CD14-positive monocyte (primary cell): ENCODE measurements around the gene DEF6. TPM values are rescaled to one million over a fixed set of nuclear protein-coding genes. Genes with fewer than 3 reads are reported as not detected.

Source experiments
- DNase-seq, 3 donors: peaks; one replicate each; pipeline ENCODE4 v3.0.0-alpha.2; 2011 to 2022
- H2AFZ ChIP-seq: 2 replicates; pipeline ENCODE4 v1.6.0; 2012; ENCODE audit warnings: mild to moderate bottlenecking, low read depth, low read length, inconsistent platforms; ENCODE audit not compliant: insufficient read depth, poor library complexity, severe bottlenecking
- H3K27ac ChIP-seq, 2 donors: 1 replicate in 1 of 2; 2 replicates in 1 of 2; pipeline ENCODE4 v1.5.1; 2012 to 2013; ENCODE audit warnings: low read length in 2 of 2, control low read depth in 1 of 2, inconsistent platforms in 1 of 2, low read depth in 1 of 2, mild to moderate bottlenecking in 1 of 2
- H3K27me3 ChIP-seq, 2 donors: one replicate each; pipeline versions ENCODE4 v1.6.0 to v1.6.1; 2011 to 2013; ENCODE audit warnings: low read length in 2 of 2; ENCODE audit not compliant: control insufficient read depth in 2 of 2, insufficient read depth in 2 of 2
- H3K36me3 ChIP-seq, 2 donors: replicated peaks in 1 of 2; 1 replicate in 1 of 2; 2 replicates in 1 of 2; pipeline versions ENCODE4 v1.5.1 to v1.6.1; 2012 to 2013; ENCODE audit warnings: low read length in 2 of 2, control low read depth in 1 of 2, inconsistent platforms in 1 of 2, mild to moderate bottlenecking in 1 of 2; ENCODE audit not compliant: insufficient read depth in 2 of 2, control insufficient read depth in 1 of 2
- H3K4me1 ChIP-seq, 2 donors: 1 replicate in 1 of 2; 2 replicates in 1 of 2; pipeline versions ENCODE4 v1.5.1 to v1.6.1; 2012 to 2013; ENCODE audit warnings: low read length in 2 of 2, control low read depth in 1 of 2, inconsistent platforms in 1 of 2, mild to moderate bottlenecking in 1 of 2, moderate library complexity in 1 of 2; ENCODE audit not compliant: insufficient read depth in 2 of 2, control insufficient read depth in 1 of 2
- H3K4me2 ChIP-seq: replicated peaks from 2 replicates; pipeline ENCODE3; 2012; ENCODE audit warnings: low read length, moderate library complexity, mild to moderate bottlenecking; ENCODE audit not compliant: poor library complexity, severe bottlenecking; ENCODE audit errors: extremely low read depth
- H3K4me3 ChIP-seq, 3 experiments: fragments of 200-600 bp in 1 of 3; sonication (generic) in 1 of 3; replicated peaks in 1 of 3; 1 replicate in 2 of 3; 2 replicates in 1 of 3; pipeline ENCODE4 v1.5.1; 2011 to 2013; ENCODE audit warnings: low read length in 3 of 3, mild to moderate bottlenecking in 3 of 3, control low read depth in 2 of 3, low read depth in 2 of 3, inconsistent platforms in 1 of 3, moderate library complexity in 1 of 3
- H3K79me2 ChIP-seq: 2 replicates; pipeline ENCODE4 v1.6.0; 2012; ENCODE audit warnings: mild to moderate bottlenecking, control low read depth, inconsistent platforms, low read length, moderate library complexity; ENCODE audit not compliant: insufficient read depth
- H3K9ac ChIP-seq: 2 replicates; pipeline ENCODE4 v1.6.0; 2017; ENCODE audit warnings: low read length, mild to moderate bottlenecking; ENCODE audit not compliant: insufficient read depth, poor library complexity, severe bottlenecking
- H3K9me3 ChIP-seq, 2 donors: replicated peaks in 1 of 2; 1 replicate in 1 of 2; 2 replicates in 1 of 2; pipeline versions ENCODE4 v1.5.1 to v1.6.1; 2012 to 2013; ENCODE audit warnings: low read length in 2 of 2, control low read depth in 1 of 2; ENCODE audit not compliant: control insufficient read depth in 1 of 2, insufficient read depth in 1 of 2
- H4K20me1 ChIP-seq: 2 replicates; pipeline ENCODE4 v1.6.0; 2012; ENCODE audit warnings: mild to moderate bottlenecking, low read length, control low read depth, moderate library complexity; ENCODE audit not compliant: insufficient read depth
- H3K27ac Mint-ChIP-seq, 7 donors: one replicate each; pipeline ENCODE4 v1.8.0; 2020; ENCODE audit warnings: mild to moderate bottlenecking in 7 of 7, mixed read lengths in 7 of 7, moderate library complexity in 6 of 7, inconsistent platforms in 2 of 7
- H3K27me3 Mint-ChIP-seq, 3 donors: one replicate each; pipeline ENCODE4 v1.8.0; 2021 to 2022; ENCODE audit warnings: low read depth in 3 of 3, mild to moderate bottlenecking in 3 of 3, mixed read lengths in 3 of 3, moderate library complexity in 3 of 3, inconsistent platforms in 1 of 3
- H3K36me3 Mint-ChIP-seq, 2 donors: one replicate each; pipeline ENCODE4 v1.8.0; 2020; ENCODE audit warnings: mixed read lengths in 2 of 2, inconsistent platforms in 1 of 2, mild to moderate bottlenecking in 1 of 2
- H3K4me1 Mint-ChIP-seq: one replicate; pipeline ENCODE4 v1.8.0; 2020; ENCODE audit warnings: mild to moderate bottlenecking, mixed read lengths
- H3K4me3 Mint-ChIP-seq, 2 donors: one replicate each; pipeline ENCODE4 v1.8.0; 2020; ENCODE audit warnings: mild to moderate bottlenecking in 2 of 2, mixed read lengths in 2 of 2, moderate library complexity in 1 of 2
- H3K9me3 Mint-ChIP-seq, 7 donors: one replicate each; pipeline ENCODE4 v1.8.0; 2020 to 2022; ENCODE audit warnings: mixed read lengths in 7 of 7, mild to moderate bottlenecking in 6 of 7, moderate library complexity in 6 of 7, inconsistent platforms in 2 of 7
- WGBS: methylation state at CpG from one replicate; pipeline ENCODE4 v1.1.5; 2013; ENCODE audit warnings: missing lambda C conversion rate; ENCODE audit not compliant: insufficient coverage; 5-methylcytosine and 5-hydroxymethylcytosine counted together
- intact Hi-C, 2 donors: fragments of 100-400 bp; cut with micrococcal nuclease; formaldehyde crosslinking; loops; one replicate each; pipeline versions ENCODE4 v1.15.0 to v1.15.1; 2023
- polyA plus RNA-seq, 3 donors: library from polyadenylated mRNA; depleted of rRNA in 1 of 3; unstranded in 2 of 3; stranded (reverse) in 1 of 3; fragments of 300-500 nt in 2 of 3; fragments of >200 nt in 1 of 3; fragmentation: Illumina TruSeq in 2 of 3; gene quantifications; 1 replicate in 2 of 3; 2 replicates in 1 of 3; pipeline ENCODE4 v1.2.3, GENCODE V29; 2012 to 2021
- TF ChIP-seq, protein P1 (sequence below): fragments of 200-600 bp; IDR thresholded peaks from one replicate; pipeline ENCODE4 v1.8.0; 2022; ENCODE audit warnings: antibody characterized with exemption, mild to moderate bottlenecking

DEF6 gene
- polyA plus RNA-seq, 3 donors = 41.2 to 110 (median 59.3) TPM

DNA sequence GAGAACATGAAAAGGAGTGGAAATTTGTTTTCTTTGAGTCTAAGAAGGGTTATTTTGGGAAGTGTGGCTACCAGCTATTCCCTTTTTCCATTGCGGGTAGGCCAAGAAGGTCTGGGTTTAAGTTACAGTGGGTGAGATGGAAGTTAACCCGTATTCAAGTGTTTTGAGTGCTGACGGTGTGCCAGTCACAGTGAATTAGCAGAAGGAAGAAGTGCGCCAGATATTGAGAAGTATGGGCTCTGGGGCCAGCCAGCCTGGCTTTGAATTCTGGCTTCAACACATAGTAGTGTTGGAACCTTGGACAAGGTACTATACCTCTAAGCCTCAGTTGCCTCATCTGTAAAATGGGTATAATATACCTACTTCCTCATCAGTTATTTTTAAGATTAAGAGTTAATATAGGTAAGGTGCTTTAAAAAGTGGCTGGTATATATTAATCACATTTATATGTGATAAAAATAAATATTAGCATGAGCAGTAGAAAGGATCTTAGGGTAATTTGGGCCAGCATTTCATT is 21.8 kb upstream of the DEF6 start:
- Mint-ChIP-seq H3K9me3 (peaks cover 0 to 3% (median 0%) of the 10 kb centered on the region in 7 donors), H3K27ac (peak overlapping the region in 1 of 7 donors; percentile 63), H3K27me3 (no peaks in the 10 kb centered on the region), H3K4me1 (peaks cover 12% of the 10 kb centered on the region), H3K36me3 (peaks cover 10 to 11% of the 10 kb centered on the region in 2 donors), H3K4me3 (no peak overlapping the region)
- H3K36me3 ChIP-seq = peaks cover 3 to 11% of the 10 kb centered on the region in 2 donors
- H3K4me2 ChIP-seq = no peak overlapping the region
- H3K9me3 ChIP-seq = no peaks in the 10 kb centered on the region
- no peak overlapping the region for H3K9ac ChIP-seq
- H3K79me2 ChIP-seq = no peaks in the 10 kb centered on the region
- no peak for DNase-seq
- no peak overlapping the region for H2AFZ ChIP-seq
- no peaks in the 10 kb centered on the region for H3K27me3 ChIP-seq
- H4K20me1 ChIP-seq = peaks cover 12% of the 10 kb centered on the region
- 33% methylated on average over 3 of the region's 4 CpGs for WGBS
- H3K27ac ChIP-seq = no peak overlapping the region
- no peak overlapping the region for H3K4me3 ChIP-seq
- H3K4me1 ChIP-seq = no peaks in the 10 kb centered on the region
- TF ChIP-seq, protein P1, sequence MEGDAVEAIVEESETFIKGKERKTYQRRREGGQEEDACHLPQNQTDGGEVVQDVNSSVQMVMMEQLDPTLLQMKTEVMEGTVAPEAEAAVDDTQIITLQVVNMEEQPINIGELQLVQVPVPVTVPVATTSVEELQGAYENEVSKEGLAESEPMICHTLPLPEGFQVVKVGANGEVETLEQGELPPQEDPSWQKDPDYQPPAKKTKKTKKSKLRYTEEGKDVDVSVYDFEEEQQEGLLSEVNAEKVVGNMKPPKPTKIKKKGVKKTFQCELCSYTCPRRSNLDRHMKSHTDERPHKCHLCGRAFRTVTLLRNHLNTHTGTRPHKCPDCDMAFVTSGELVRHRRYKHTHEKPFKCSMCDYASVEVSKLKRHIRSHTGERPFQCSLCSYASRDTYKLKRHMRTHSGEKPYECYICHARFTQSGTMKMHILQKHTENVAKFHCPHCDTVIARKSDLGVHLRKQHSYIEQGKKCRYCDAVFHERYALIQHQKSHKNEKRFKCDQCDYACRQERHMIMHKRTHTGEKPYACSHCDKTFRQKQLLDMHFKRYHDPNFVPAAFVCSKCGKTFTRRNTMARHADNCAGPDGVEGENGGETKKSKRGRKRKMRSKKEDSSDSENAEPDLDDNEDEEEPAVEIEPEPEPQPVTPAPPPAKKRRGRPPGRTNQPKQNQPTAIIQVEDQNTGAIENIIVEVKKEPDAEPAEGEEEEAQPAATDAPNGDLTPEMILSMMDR = no peak
- intact Hi-C loops = no loop called here

DNA sequence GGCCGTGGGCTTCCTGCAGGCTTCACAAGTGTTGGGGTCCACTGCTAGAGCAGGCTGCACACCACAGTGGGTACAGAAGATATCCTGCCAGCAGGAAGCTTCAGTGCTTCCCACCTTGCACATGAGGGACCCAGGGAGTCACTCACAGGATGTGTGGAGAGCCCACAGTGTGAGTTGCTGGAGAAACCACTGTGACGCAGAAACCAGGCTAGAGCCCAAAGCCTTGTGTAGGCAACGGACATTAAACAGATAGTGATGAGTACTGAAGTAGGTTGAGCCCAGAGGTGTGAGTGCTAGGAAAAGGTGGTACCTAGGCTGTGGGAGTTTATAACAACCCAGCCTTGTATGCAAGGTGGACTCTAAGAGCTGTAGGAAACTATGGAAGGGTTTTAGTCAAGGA is 18.9 kb upstream of the DEF6 start:
- Mint-ChIP-seq H3K36me3 (peaks cover 35 to 36% of the 10 kb centered on the region in 2 donors), H3K9me3 (peaks cover 0 to 3% (median 0%) of the 10 kb centered on the region in 7 donors)
- intact Hi-C loops = no loop called here

More for the DNA sequence above, 18.9 kb upstream of the DEF6 start:
- no peak for DNase-seq
- Histone ChIP-seq H4K20me1 (peaks cover 12% of the 10 kb centered on the region), H3K4me1 (peaks cover 0 to 3% of the 10 kb centered on the region in 2 donors), H3K36me3 (peaks cover 30 to 38% of the 10 kb centered on the region in 2 donors), H3K9me3 (no peaks in the 10 kb centered on the region), H3K79me2 (no peaks in the 10 kb centered on the region), H3K4me3 (no peak overlapping the region), H3K27ac (no peak overlapping the region), H3K4me2 (no peak overlapping the region), H3K9ac (no peak overlapping the region), H2AFZ (no peak overlapping the region), H3K27me3 (no peaks in the 10 kb centered on the region)
- no peak overlapping the region for H3K27ac Mint-ChIP-seq
- TF ChIP-seq, protein P1 = no peak
- H3K4me3 Mint-ChIP-seq = no peak overlapping the region
- 95% methylated on average over 3 of the region's 3 CpGs for WGBS
- peaks cover 17% of the 10 kb centered on the region for H3K4me1 Mint-ChIP-seq
- H3K27me3 Mint-ChIP-seq = no peaks in the 10 kb centered on the region
